Nephron progenitor cell (in vitro differentiated cells): ENCODE measurements around the gene PPP1CB.

Experiments used
- DNase-seq: peaks from one replicate; pipeline ENCODE4 v3.0.0; 2021
- H3K27ac Mint-ChIP-seq: 2 replicates; pipeline ENCODE4 v1.8.0; 2021; ENCODE audit warnings: mild to moderate bottlenecking, moderate library complexity, mixed read lengths
- H3K27me3 Mint-ChIP-seq: 2 replicates; pipeline ENCODE4 v1.8.0; 2021; ENCODE audit warnings: mild to moderate bottlenecking, low read depth, mixed read lengths; ENCODE audit not compliant: poor library complexity
- H3K36me3 Mint-ChIP-seq: 2 replicates; pipeline ENCODE4 v1.8.0; 2021; ENCODE audit warnings: low read depth, mixed read lengths
- H3K4me1 Mint-ChIP-seq: 2 replicates; pipeline ENCODE4 v1.8.0; 2021; ENCODE audit warnings: mixed read lengths
- H3K4me3 Mint-ChIP-seq: 2 replicates; pipeline ENCODE4 v1.8.0; 2021; ENCODE audit warnings: mild to moderate bottlenecking, moderate library complexity, mixed read lengths
- H3K9me3 Mint-ChIP-seq: 2 replicates; pipeline ENCODE4 v1.8.0; 2021; ENCODE audit warnings: mild to moderate bottlenecking, moderate library complexity, mixed read lengths
- CTCF ChIP-seq: fragments of 200-600 bp; sonication (generic); IDR thresholded peaks from 2 replicates; pipeline ENCODE4 v1.5.0; 2021; ENCODE audit warnings: antibody characterized with exemption

PPP1CB gene

DNA sequence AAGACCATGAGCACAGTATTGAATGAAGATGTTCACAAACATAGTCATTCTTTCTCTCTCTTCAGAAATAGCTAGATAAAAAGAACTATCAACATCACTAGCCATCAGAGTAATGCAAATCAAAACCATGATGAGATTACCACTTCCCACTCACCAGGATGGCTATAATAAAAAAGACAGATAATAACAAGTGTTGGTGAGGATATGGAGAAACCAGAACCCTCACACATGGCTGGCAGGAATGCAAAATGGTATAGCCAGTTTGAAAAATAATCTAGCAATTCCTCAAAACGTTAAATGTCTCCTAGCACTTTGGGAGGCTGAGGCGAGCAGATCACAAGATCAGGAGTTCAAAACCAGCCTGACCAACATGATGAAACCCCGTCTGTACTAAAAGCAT, 31.3 kb upstream of the PPP1CB start:
- Mint-ChIP-seq H3K36me3 (no peaks in the 10 kb centered on the region), H3K27ac (no peak overlapping the region), H3K9me3 (peaks cover 5% of the 10 kb centered on the region), H3K4me3 (no peak overlapping the region), H3K27me3 (peaks cover 2% of the 10 kb centered on the region), H3K4me1 (peaks cover 27% of the 10 kb centered on the region)
- no peak for TF ChIP-seq CTCF
- DNase-seq: no peak

DNA sequence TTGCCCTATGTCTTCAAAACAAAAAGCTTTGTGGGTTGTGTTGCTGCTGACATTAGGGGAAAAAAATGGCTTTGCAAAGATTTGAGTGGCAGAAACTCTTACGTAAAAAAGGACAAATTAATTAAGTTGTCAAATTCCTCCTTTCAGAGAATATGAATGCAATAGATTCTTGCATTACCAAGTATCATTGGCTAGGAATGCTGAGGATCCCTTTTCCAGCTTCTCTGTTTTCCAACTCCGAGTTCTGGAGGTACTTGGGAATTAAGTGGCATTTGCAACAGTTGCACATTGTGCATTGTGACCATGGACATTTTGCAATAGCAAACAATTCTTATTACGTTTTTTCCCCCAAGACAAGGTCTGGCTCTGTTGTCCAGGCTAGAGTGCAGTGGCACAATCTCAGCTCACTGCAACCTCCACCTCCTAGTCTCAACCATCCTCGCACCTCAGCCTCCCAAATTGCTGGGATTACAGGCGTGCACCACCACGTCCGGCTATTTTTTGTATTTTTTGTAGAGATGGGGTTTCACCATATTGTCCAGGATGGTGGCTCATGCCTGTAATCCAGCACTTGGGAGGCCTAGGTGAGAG, 29.9 kb upstream of the PPP1CB start:
- TF ChIP-seq CTCF: no peak
- DNase-seq: no peak
- peaks cover 5% of the 10 kb centered on the region for H3K9me3 Mint-ChIP-seq
- no peaks in the 10 kb centered on the region for H3K36me3 Mint-ChIP-seq
- H3K27ac Mint-ChIP-seq: no peak overlapping the region
- H3K4me3 Mint-ChIP-seq: no peak overlapping the region
- peaks cover 2% of the 10 kb centered on the region for H3K27me3 Mint-ChIP-seq
- H3K4me1 Mint-ChIP-seq: peaks cover 17% of the 10 kb centered on the region

GRCh38 chr2:28725021-28725711, 26.5 kb upstream of the PPP1CB start:
- no peak overlapping the region for H3K4me3 Mint-ChIP-seq
- no peak for TF ChIP-seq CTCF
- no peaks in the 10 kb centered on the region for H3K27me3 Mint-ChIP-seq
- no peak for DNase-seq
- no peak overlapping the region for H3K27ac Mint-ChIP-seq
- no peaks in the 10 kb centered on the region for H3K36me3 Mint-ChIP-seq
- H3K4me1 Mint-ChIP-seq: peaks cover 4% of the 10 kb centered on the region
- peaks cover 4% of the 10 kb centered on the region for H3K9me3 Mint-ChIP-seq

GRCh38 chr2:28726177-28726576, 25.5 kb upstream of the PPP1CB start:
- H3K9me3 Mint-ChIP-seq: no peaks in the 10 kb centered on the region
- no peak overlapping the region for H3K4me3 Mint-ChIP-seq
- no peak for TF ChIP-seq CTCF
- H3K36me3 Mint-ChIP-seq: no peaks in the 10 kb centered on the region
- H3K27me3 Mint-ChIP-seq: no peaks in the 10 kb centered on the region
- H3K27ac Mint-ChIP-seq: no peak overlapping the region
- H3K4me1 Mint-ChIP-seq: peaks cover 4% of the 10 kb centered on the region
- no peak for DNase-seq

GRCh38 chr2:28729698-28730097, 21.9 kb upstream of the PPP1CB start:
- DNase-seq: no peak
- H3K27me3 Mint-ChIP-seq: no peaks in the 10 kb centered on the region
- no peak overlapping the region for H3K27ac Mint-ChIP-seq

More at GRCh38 chr2:28729698-28730097, 21.9 kb upstream of the PPP1CB start:
- no peaks in the 10 kb centered on the region for H3K36me3 Mint-ChIP-seq
- TF ChIP-seq CTCF: no peak
- H3K9me3 Mint-ChIP-seq: no peaks in the 10 kb centered on the region
- no peak overlapping the region for H3K4me3 Mint-ChIP-seq
- no peaks in the 10 kb centered on the region for H3K4me1 Mint-ChIP-seq
